T-cell (primary cell): ENCODE results near the gene TUBGCP6. TPM values are rescaled to one million over a fixed set of nuclear protein-coding genes. Genes with fewer than 3 reads are reported as not detected.
"Not testable (repeated sequence)": the region's sequence is repeated elsewhere in the genome, so short reads cannot be mapped to it uniquely, and the experiment has no call there.

Experiments
- ATAC-seq, 4 experiments: fragments of 200-7000 bp in 3 of 4; fragments of 150-1000 bp in 1 of 4; cut with Tn5 transposase; replicated peaks in 1 of 4; 1 replicate in 3 of 4; 2 replicates in 1 of 4; pipeline ENCODE4 v1.10.0; 2021; ENCODE audit warnings: moderate library complexity in 3 of 4, mild to moderate bottlenecking in 2 of 4, moderate number of reproducible peaks in 1 of 4
- CTCF ChIA-PET, 2 donors: fragments of 300-600 bp; sonication (Branson Sonifier 250); formaldehyde crosslinking; loops; one replicate each; lab custom pipeline; 2022; ENCODE audit warnings: antibody characterized with exemption in 2 of 2; lab: Charles Lee
- POLR2A ChIA-PET, 2 donors: fragments of 300-600 bp; sonication (Branson Sonifier 250); formaldehyde crosslinking; loops; one replicate each; lab custom pipeline; 2022; ENCODE audit warnings: antibody characterized with exemption in 2 of 2; lab: Charles Lee
- DNase-seq, 35 experiments: peaks; one replicate each; pipeline versions ENCODE4 v3.0.0 to v3.0.0-alpha.2; 2013 to 2023
- H3K27ac ChIP-seq: one replicate; pipeline ENCODE4 v1.5.1; 2013; ENCODE audit warnings: low read length
- H3K27me3 ChIP-seq, 2 experiments: replicated peaks in 1 of 2; 1 replicate in 1 of 2; 2 replicates in 1 of 2; pipeline versions ENCODE4 v1.6.1 to v1.7.0; 2013; ENCODE audit warnings: low read length in 1 of 2, mixed read lengths in 1 of 2; ENCODE audit not compliant: control insufficient read depth in 2 of 2, insufficient read depth in 2 of 2; ENCODE audit errors: extremely low read depth in 1 of 2
- H3K36me3 ChIP-seq, 2 donors: 1 replicate in 1 of 2; 2 replicates in 1 of 2; pipeline versions ENCODE4 v1.6.1 to v1.7.0; 2013; ENCODE audit warnings: low read length in 1 of 2; ENCODE audit not compliant: control insufficient read depth in 2 of 2, insufficient read depth in 1 of 2; ENCODE audit errors: extremely low read depth in 1 of 2
- H3K4me1 ChIP-seq, 2 experiments: 1 replicate in 1 of 2; 2 replicates in 1 of 2; pipeline versions ENCODE4 v1.6.1 to v1.7.0; 2013; ENCODE audit warnings: low read length in 2 of 2, mixed read lengths in 1 of 2; ENCODE audit not compliant: insufficient read depth in 2 of 2, control insufficient read depth in 1 of 2; ENCODE audit errors: extremely low read depth in 1 of 2
- H3K4me3 ChIP-seq, 2 donors: 1 replicate in 1 of 2; 2 replicates in 1 of 2; pipeline versions ENCODE4 v1.5.1 to v1.7.0; 2013; ENCODE audit warnings: mild to moderate bottlenecking in 2 of 2, low read length in 1 of 2, moderate library complexity in 1 of 2; ENCODE audit not compliant: control insufficient read depth in 1 of 2; ENCODE audit errors: extremely low read depth in 1 of 2
- H3K9me3 ChIP-seq: 2 replicates; pipeline ENCODE4 v1.7.0; 2013
- H3K27ac Mint-ChIP-seq, 2 donors: one replicate each; pipeline ENCODE4 v1.8.0; 2020 to 2021; ENCODE audit warnings: mild to moderate bottlenecking in 2 of 2, mixed read lengths in 2 of 2
- H3K27me3 Mint-ChIP-seq, 2 donors: one replicate each; pipeline ENCODE4 v1.8.0; 2021 to 2022; ENCODE audit warnings: mixed read lengths in 2 of 2
- H3K36me3 Mint-ChIP-seq: one replicate; pipeline ENCODE4 v1.8.0; 2021; ENCODE audit warnings: mixed read lengths
- H3K4me1 Mint-ChIP-seq, 3 donors: one replicate each; pipeline ENCODE4 v1.8.0; 2020 to 2022; ENCODE audit warnings: mixed read lengths in 3 of 3, mild to moderate bottlenecking in 1 of 3
- H3K4me3 Mint-ChIP-seq, 3 donors: one replicate each; pipeline ENCODE4 v1.8.0; 2020 to 2022; ENCODE audit warnings: mild to moderate bottlenecking in 3 of 3, mixed read lengths in 3 of 3, moderate library complexity in 3 of 3
- H3K9me3 Mint-ChIP-seq, 3 donors: one replicate each; pipeline ENCODE4 v1.8.0; 2020 to 2022; ENCODE audit warnings: mixed read lengths in 3 of 3
- WGBS: methylation state at CpG from one replicate; pipeline ENCODE4 v1.1.5; 2013; ENCODE audit warnings: missing lambda C conversion rate; ENCODE audit not compliant: insufficient coverage; 5-methylcytosine and 5-hydroxymethylcytosine counted together
- total RNA-seq, 35 experiments: library from RNA in 6 of 35; stranded (reverse) in 6 of 35; fragments of 120-200 nt in 1 of 35; gene quantifications; one replicate each; pipeline versions ENCODE4 v1.2.1 to v1.2.4 and lab custom pipeline; 2013 to 2026

TUBGCP6 gene
- total RNA-seq, 5 donors from 2014 or later (not counting 1 experiment from before 2014, with no cell fraction given) = 129 to 144 (median 132) TPM

DNA sequence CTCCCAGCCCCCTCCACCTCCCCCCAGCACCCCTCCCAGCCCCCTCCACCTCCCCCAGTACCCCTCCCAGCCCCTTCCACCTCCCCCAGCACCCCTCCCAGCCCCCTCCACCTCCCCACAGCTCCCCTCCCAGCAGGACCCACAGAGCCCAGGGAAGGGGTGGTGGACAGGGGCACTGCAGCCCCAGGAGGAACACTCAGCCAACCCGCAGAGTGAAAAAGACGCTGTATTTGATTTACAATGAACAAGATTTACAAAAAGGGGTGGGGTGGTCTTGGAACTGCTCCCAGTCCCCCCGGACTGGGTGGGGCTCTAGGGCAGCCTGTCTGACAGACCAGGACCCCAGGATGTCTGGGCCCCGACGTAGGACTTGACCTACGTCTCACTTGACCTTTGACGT is 29.9 kb upstream of the TUBGCP6 start:
- ATAC-seq (no peak), DNase-seq (no peak)
- H3K27ac Mint-ChIP-seq = no peak overlapping the region
- no peak overlapping the region for H3K4me3 Mint-ChIP-seq
- H3K9me3 Mint-ChIP-seq = no peaks in the 10 kb centered on the region
- no peak overlapping the region for H3K27ac ChIP-seq
- no peak overlapping the region for H3K4me3 ChIP-seq
- H3K36me3 Mint-ChIP-seq = no peaks in the 10 kb centered on the region
- ChIA-PET CTCF (no interaction called here), POLR2A (no interaction called here)
- no peaks in the 10 kb centered on the region for H3K36me3 ChIP-seq
- H3K4me1 Mint-ChIP-seq = peaks cover 6 to 15% (median 10%) of the 10 kb centered on the region in 3 donors
- peaks cover 2 to 27% of the 10 kb centered on the region in 2 experiments for H3K4me1 ChIP-seq
- H3K9me3 ChIP-seq = no peaks in the 10 kb centered on the region
- H3K27me3 Mint-ChIP-seq = no peaks in the 10 kb centered on the region
- WGBS = 81% methylated on average over 6 of the region's 7 CpGs
- peaks cover 0 to 20% of the 10 kb centered on the region in 2 experiments for H3K27me3 ChIP-seq

DNA sequence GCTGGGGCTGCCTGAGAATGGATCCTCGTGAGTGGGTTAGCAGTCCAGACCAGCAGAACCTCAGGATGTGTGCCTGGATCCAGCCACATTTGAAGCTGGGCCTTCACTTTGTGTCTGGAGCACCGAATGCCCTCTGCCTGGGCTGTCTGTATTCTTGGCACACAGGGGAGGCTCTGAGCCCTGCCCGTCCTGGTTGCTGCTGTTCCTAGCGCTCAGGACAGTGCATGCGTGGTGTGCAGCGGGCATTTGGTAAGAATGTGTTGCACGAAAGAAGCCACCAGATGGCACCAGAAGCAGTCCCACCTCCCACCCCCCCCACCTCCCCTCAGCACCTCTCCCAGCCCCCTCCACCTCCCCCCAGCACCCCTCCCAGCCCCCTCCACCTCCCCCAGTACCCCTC is 29.5 kb upstream of the TUBGCP6 start:
- H3K36me3 Mint-ChIP-seq = no peaks in the 10 kb centered on the region
- H3K27ac Mint-ChIP-seq = no peak overlapping the region
- Histone ChIP-seq H3K27me3 (peaks cover 0 to 24% of the 10 kb centered on the region in 2 experiments), H3K4me1 (peaks cover 2 to 32% of the 10 kb centered on the region in 2 experiments), H3K36me3 (no peaks in the 10 kb centered on the region), H3K9me3 (no peaks in the 10 kb centered on the region), H3K27ac (no peak overlapping the region), H3K4me3 (no peak overlapping the region)
- H3K4me1 Mint-ChIP-seq = peaks cover 8 to 17% (median 10%) of the 10 kb centered on the region in 3 donors
- no peaks in the 10 kb centered on the region for H3K9me3 Mint-ChIP-seq
- peak in 20 of 35 experiments; percentile 18 to 70 (median 33) for DNase-seq
- 61% methylated on average over 2 of the region's 7 CpGs for WGBS
- POLR2A ChIA-PET = no interaction called here
- no peaks in the 10 kb centered on the region for H3K27me3 Mint-ChIP-seq
- no peak for ATAC-seq
- CTCF ChIA-PET = interaction anchor here in 1 of 2 donors (0.6 kb wide), 1 partner anchor 95 kb away, joined by 4 read pairs; no protein-coding TSS in a partner anchor
- H3K4me3 Mint-ChIP-seq = peak overlapping the region in 1 of 3 donors; percentile 44

- H3K27me3 Mint-ChIP-seq, ATAC-seq, H3K27ac ChIP-seq, H3K9me3 Mint-ChIP-seq, DNase-seq, H3K27ac Mint-ChIP-seq, H3K4me3 ChIP-seq, POLR2A ChIA-PET, H3K36me3 ChIP-seq, H3K36me3 Mint-ChIP-seq, H3K9me3 ChIP-seq: not testable (repeated sequence)
- Mint-ChIP-seq H3K4me3 (peak overlapping the region in 1 of 3 donors; percentile 44), H3K4me1 (peaks cover 9 to 18% (median 10%) of the 10 kb centered on the region in 3 donors)
- Histone ChIP-seq H3K4me1 (peaks cover 2 to 36% of the 10 kb centered on the region in 2 experiments), H3K27me3 (peaks cover 0 to 29% of the 10 kb centered on the region in 2 experiments)
- WGBS = 96% methylated on average over 3 of the region's 10 CpGs
- CTCF ChIA-PET = interaction anchor here in 1 of 2 donors (0.6 kb wide), 1 partner anchor 96 kb away, joined by 4 read pairs; no protein-coding TSS in a partner anchor
Measured at GRCh38 chr22:50273781-50274180, 29.0 kb upstream of the TUBGCP6 start.

DNA sequence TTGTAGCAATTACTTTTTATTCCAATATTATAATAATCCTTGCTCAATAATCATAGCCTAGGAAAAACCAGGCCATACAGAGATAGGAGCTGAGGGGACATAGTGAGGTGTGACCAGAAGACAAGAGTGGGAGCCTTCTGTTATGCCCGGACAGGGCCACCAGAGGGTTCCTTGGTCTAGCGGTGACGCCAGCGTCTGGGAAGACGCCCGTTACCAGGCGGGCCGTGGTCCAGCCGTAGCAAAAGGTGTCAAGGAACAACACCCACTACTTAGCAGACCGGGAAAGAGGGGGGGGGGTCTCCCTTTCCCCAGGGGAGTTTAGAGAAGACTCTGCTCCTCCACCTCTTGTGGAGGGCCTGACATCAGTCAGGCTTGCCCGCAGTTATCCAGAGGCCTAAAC is 28.5 kb upstream of the TUBGCP6 start:
- H3K36me3 Mint-ChIP-seq, H3K36me3 ChIP-seq, H3K27ac ChIP-seq, ATAC-seq, H3K27ac Mint-ChIP-seq, POLR2A ChIA-PET, DNase-seq, H3K27me3 Mint-ChIP-seq, H3K4me3 Mint-ChIP-seq, H3K4me3 ChIP-seq, H3K9me3 ChIP-seq, CTCF ChIA-PET, H3K9me3 Mint-ChIP-seq: not testable (repeated sequence)
- WGBS = no CpG with 5 or more reads among the region's 11 CpGs
- H3K4me1 Mint-ChIP-seq = peaks cover 11 to 22% (median 15%) of the 10 kb centered on the region in 3 donors
- Histone ChIP-seq H3K4me1 (peaks cover 2 to 40% of the 10 kb centered on the region in 2 experiments), H3K27me3 (peaks cover 0 to 29% of the 10 kb centered on the region in 2 experiments)

DNA sequence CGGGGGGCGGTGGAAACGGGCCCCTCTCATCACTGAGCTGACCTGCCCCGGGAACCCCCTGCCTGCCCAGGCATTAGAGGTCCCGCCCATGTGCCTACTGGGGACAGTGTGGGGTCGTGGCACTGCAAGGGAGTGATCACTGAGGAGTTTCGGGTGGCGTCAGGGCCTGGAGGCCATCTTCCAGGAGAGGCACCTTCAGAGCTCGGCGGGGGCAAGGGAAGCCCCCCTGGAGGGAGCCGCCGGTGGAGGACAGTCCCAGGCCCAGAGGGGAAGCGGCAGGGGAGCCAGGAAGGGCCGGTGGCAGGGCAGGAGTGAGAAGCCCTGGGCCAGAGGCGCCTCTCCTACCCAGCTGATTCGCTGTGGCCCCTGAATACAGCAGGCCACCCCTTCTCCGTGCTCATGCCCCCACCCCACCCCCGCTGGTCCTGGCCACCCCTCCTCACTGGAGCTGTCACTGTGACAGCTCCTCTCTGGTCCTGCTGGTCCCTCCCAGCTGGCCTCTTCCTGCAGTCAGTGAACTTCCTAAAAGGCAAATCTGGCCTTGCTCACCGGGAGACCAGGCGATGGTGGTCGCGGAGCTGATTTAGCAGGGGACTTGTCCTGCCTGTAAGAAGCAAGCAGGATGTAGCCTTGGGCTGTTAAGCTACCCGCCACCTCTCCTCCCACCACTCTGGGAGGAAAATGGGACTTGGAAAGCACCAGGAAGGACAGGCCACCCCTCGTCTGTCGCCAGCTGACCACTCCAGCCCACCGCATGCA is 27.4 kb upstream of the TUBGCP6 start:
- Mint-ChIP-seq H3K27ac (no peak overlapping the region), H3K27me3 (no peaks in the 10 kb centered on the region), H3K36me3 (no peaks in the 10 kb centered on the region), H3K4me3 (peak overlapping the region in 1 of 3 donors; percentile 46), H3K9me3 (no peaks in the 10 kb centered on the region), H3K4me1 (peaks cover 14 to 26% (median 16%) of the 10 kb centered on the region in 3 donors)
- ATAC-seq (no peak), DNase-seq (no peak)
- Histone ChIP-seq H3K27me3 (peaks cover 0 to 29% of the 10 kb centered on the region in 2 experiments), H3K4me1 (peaks cover 2 to 46% of the 10 kb centered on the region in 2 experiments), H3K9me3 (no peaks in the 10 kb centered on the region), H3K27ac (no peak overlapping the region), H3K36me3 (no peaks in the 10 kb centered on the region), H3K4me3 (no peak overlapping the region)
- WGBS = 47% methylated on average over 12 of the region's 26 CpGs
- CTCF ChIA-PET = interaction anchor here (0.6 to 1.3 kb wide), 3 partner anchors 20 to 70 kb away, joined by 3 to 6 read pairs (median 4); partner anchors contain the start of gene HDAC10 (in 1 of the 2)
- POLR2A ChIA-PET = interaction anchor here in 1 of 2 donors (0.7 kb wide), 1 partner anchor 52 kb away, joined by 7 read pairs; no protein-coding TSS in a partner anchor

- Mint-ChIP-seq H3K4me3 (peak overlapping the region in 1 of 3 donors; percentile 76), H3K4me1 (peaks cover 14 to 26% (median 16%) of the 10 kb centered on the region in 3 donors), H3K36me3 (no peaks in the 10 kb centered on the region), H3K27ac (no peak overlapping the region), H3K9me3 (no peaks in the 10 kb centered on the region), H3K27me3 (no peaks in the 10 kb centered on the region)
- no peaks in the 10 kb centered on the region for H3K9me3 ChIP-seq
- WGBS = under 1% methylated on average over 24 of the region's 45 CpGs
- ATAC-seq (peak in 1 of 4 experiments; percentile 15), DNase-seq (peak in 11 of 35 experiments; percentile 27 to 70 (median 36))
- H3K36me3 ChIP-seq = no peaks in the 10 kb centered on the region
- ChIA-PET CTCF (interaction anchor here in 1 of 2 donors (1.3 kb wide), 1 partner anchor 21 kb away, joined by 4 read pairs; the partner anchor contains the start of gene HDAC10), POLR2A (no interaction called here)
- peak overlapping the region; percentile 53 to 71 for H3K4me3 ChIP-seq
- H3K27me3 ChIP-seq = peaks cover 0 to 29% of the 10 kb centered on the region in 2 experiments
- no peak overlapping the region for H3K27ac ChIP-seq
- H3K4me1 ChIP-seq = peaks cover 2 to 46% of the 10 kb centered on the region in 2 experiments
Measured at GRCh38 chr22:50271519-50271970, 26.7 kb upstream of the TUBGCP6 start.
